Skeletal muscle cell (primary cell): ENCODE measurements around the gene CLIP1.
"Not testable (repeated sequence)": the region's sequence is repeated elsewhere in the genome, so short reads cannot be mapped to it uniquely, and the experiment has no call there.

ENCODE experiments used
- DNase-seq: peaks from one replicate; pipeline ENCODE4 v3.0.0-alpha.2; 2010; ENCODE audit warnings: low read depth
- H3K4me3 ChIP-seq: 2 replicates; pipeline ENCODE4 v1.5.1; 2011; ENCODE audit warnings: low read depth, mild to moderate bottlenecking, control low read depth, low read length, moderate library complexity

Gene CLIP1

GRCh38 chr12:122365226-122365625 is 57.2 kb downstream of the CLIP1 start:
- not testable (repeated sequence) for DNase-seq, H3K4me3 ChIP-seq

GRCh38 chr12:122363782-122364181 is 58.7 kb downstream of the CLIP1 start:
- no peak overlapping the region for H3K4me3 ChIP-seq
- DNase-seq = no peak

- no peak overlapping the region for H3K4me3 ChIP-seq
- no peak for DNase-seq
Measured at GRCh38 chr12:122362755-122363154, 59.7 kb downstream of the CLIP1 start.

GRCh38 chr12:122358403-122358802 is 64.1 kb downstream of the CLIP1 start:
- not testable (repeated sequence) for H3K4me3 ChIP-seq, DNase-seq

- not testable (repeated sequence) for DNase-seq, H3K4me3 ChIP-seq
Measured at GRCh38 chr12:122357536-122357935, 64.9 kb downstream of the CLIP1 start.

- DNase-seq, H3K4me3 ChIP-seq: not testable (repeated sequence)
Measured at GRCh38 chr12:122356991-122357390, 65.5 kb downstream of the CLIP1 start.

- peak; percentile 48 for DNase-seq
- no peak overlapping the region for H3K4me3 ChIP-seq
Measured at GRCh38 chr12:122356192-122356635, 66.3 kb downstream of the CLIP1 start.

- DNase-seq = no peak
- no peak overlapping the region for H3K4me3 ChIP-seq
Measured at GRCh38 chr12:122355706-122356105, 66.8 kb downstream of the CLIP1 start.

GRCh38 chr12:122354958-122355641 is 67.4 kb downstream of the CLIP1 start:
- DNase-seq = no peak
- H3K4me3 ChIP-seq = no peak overlapping the region

- DNase-seq = no peak
Measured at GRCh38 chr12:122352394-122352793, 70.1 kb downstream of the CLIP1 start.

GRCh38 chr12:122350141-122350848 is 72.2 kb downstream of the CLIP1 start:
- no peak overlapping the region for H3K4me3 ChIP-seq

More at GRCh38 chr12:122352394-122352793, 70.1 kb downstream of the CLIP1 start:
- H3K4me3 ChIP-seq = no peak overlapping the region

GRCh38 chr12:122349078-122349477 is 73.4 kb downstream of the CLIP1 start:
- no peak for DNase-seq
- no peak overlapping the region for H3K4me3 ChIP-seq

More at GRCh38 chr12:122350141-122350848, 72.2 kb downstream of the CLIP1 start:
- DNase-seq = peak; percentile 61

GRCh38 chr12:122348505-122348904 is 74.0 kb downstream of the CLIP1 start:
- DNase-seq = no peak

GRCh38 chr12:122346054-122346453 is 76.4 kb downstream of the CLIP1 start:
- H3K4me3 ChIP-seq = no peak overlapping the region
- DNase-seq = no peak

More at GRCh38 chr12:122348505-122348904, 74.0 kb downstream of the CLIP1 start:
- no peak overlapping the region for H3K4me3 ChIP-seq

- DNase-seq = no peak
- no peak overlapping the region for H3K4me3 ChIP-seq
Measured at GRCh38 chr12:122345042-122345441, 77.4 kb downstream of the CLIP1 start.

GRCh38 chr12:122336015-122336946 is 86.2 kb downstream of the CLIP1 start:
- no peak for DNase-seq
- H3K4me3 ChIP-seq = no peak overlapping the region

GRCh38 chr12:122333142-122334087 is 89.1 kb downstream of the CLIP1 start:
- peak; percentile 13 for DNase-seq
- H3K4me3 ChIP-seq = no peak overlapping the region

- H3K4me3 ChIP-seq = no peak overlapping the region
- no peak for DNase-seq
Measured at GRCh38 chr12:122327494-122328385, 94.7 kb downstream of the CLIP1 start.
